ENCODE data around the gene DNAH14. TPM values are rescaled to one million over a fixed set of nuclear protein-coding genes. Genes with fewer than 3 reads are reported as not detected.

The DNAH14 gene
- total and polyA plus RNA-seq, 8 donors = 13.2 to 21.3 (median 18.1) TPM

GRCh38 chr1:225389843-225390242 lies 460.4 kb downstream of the DNAH14 start:
- Histone ChIP-seq H3K4me3 (no peak overlapping the region), H3K4me1 (no peaks in the 10 kb centered on the region), H3K36me3 (no peaks in the 10 kb centered on the region), H3K27ac (no peak overlapping the region), H3K27me3 (no peaks in the 10 kb centered on the region), H3K9me3 (no peaks in the 10 kb centered on the region)
- ATAC-seq (no peak), DNase-seq (no peak)
- TF ChIP-seq CTCF (IDR thresholded peaks at IDR 0.05) = no peak
- intact Hi-C loops (cut with DNase I) = no loop called here

- Histone ChIP-seq H3K27ac (no peak overlapping the region), H3K36me3 (peaks cover 0 to 51% of the 10 kb centered on the region in 2 donors), H3K9me3 (no peaks in the 10 kb centered on the region), H3K27me3 (no peaks in the 10 kb centered on the region), H3K4me1 (no peaks in the 10 kb centered on the region), H3K4me3 (no peak overlapping the region)
- ATAC-seq (no peak), DNase-seq (no peak)
- TF ChIP-seq CTCF (IDR thresholded peaks at IDR 0.05) = no peak
- intact Hi-C loops (cut with DNase I) = no loop called here
Observed at GRCh38 chr1:225396357-225396756, 466.9 kb downstream of the DNAH14 start.

- no peaks in the 10 kb centered on the region for H3K4me1 ChIP-seq
- no peak for DNase-seq
- no peaks in the 10 kb centered on the region for H3K27me3 ChIP-seq
- TF ChIP-seq CTCF (IDR thresholded peaks at IDR 0.05) = no peak
- H3K9me3 ChIP-seq = no peaks in the 10 kb centered on the region
- H3K36me3 ChIP-seq = peaks cover 4 to 91% of the 10 kb centered on the region in 2 donors
- H3K4me3 ChIP-seq = no peak overlapping the region
- no peak for ATAC-seq
- H3K27ac ChIP-seq = no peak overlapping the region
- intact Hi-C loops (cut with DNase I) = no loop called here
Observed at GRCh38 chr1:225400968-225401367, 471.5 kb downstream of the DNAH14 start.

GRCh38 chr1:225406976-225407725 lies 477.7 kb downstream of the DNAH14 start:
- no peak for DNase-seq
- Histone ChIP-seq H3K9me3 (no peaks in the 10 kb centered on the region), H3K27me3 (no peaks in the 10 kb centered on the region), H3K4me1 (no peaks in the 10 kb centered on the region), H3K27ac (no peak overlapping the region), H3K4me3 (no peak overlapping the region), H3K36me3 (peaks cover 4 to 97% of the 10 kb centered on the region in 2 donors)
- ATAC-seq = no peak
- TF ChIP-seq CTCF (IDR thresholded peaks at IDR 0.05) = no peak
- intact Hi-C loops (cut with DNase I) = no loop called here

- intact Hi-C loops (cut with DNase I) = no loop called here
- no peak overlapping the region for H3K27ac ChIP-seq
- peaks cover 0 to 98% of the 10 kb centered on the region in 2 donors for H3K36me3 ChIP-seq
- TF ChIP-seq CTCF (IDR thresholded peaks at IDR 0.05) = no peak
- ATAC-seq (no peak), DNase-seq (no peak)
- H3K4me1 ChIP-seq = no peaks in the 10 kb centered on the region
- no peaks in the 10 kb centered on the region for H3K27me3 ChIP-seq
- H3K9me3 ChIP-seq = no peaks in the 10 kb centered on the region
- H3K4me3 ChIP-seq = no peak overlapping the region
Observed at GRCh38 chr1:225407755-225408154, 478.3 kb downstream of the DNAH14 start.
